GM12864 (cell line): ENCODE results near the gene KIF16B.

Experiments used
- DNase-seq: peaks from one replicate; pipeline ENCODE4 v3.0.0-alpha.2; 2011; ENCODE audit warnings: low read depth
- H3K4me3 ChIP-seq: 2 replicates; pipeline ENCODE4 v1.5.1; 2011; ENCODE audit warnings: mild to moderate bottlenecking, low read depth, low read length, control low read depth
- CTCF ChIP-seq: IDR thresholded peaks from 2 replicates; pipeline ENCODE4 v1.5.1; 2011; ENCODE audit warnings: low read depth, mild to moderate bottlenecking, moderate library complexity, low read length, control low read depth, inconsistent platforms; ENCODE audit errors: missing control alignments

KIF16B gene

GRCh38 chr20:16514140-16514539, 59.1 kb downstream of the KIF16B start:
- no peak overlapping the region for H3K4me3 ChIP-seq
- no peak for TF ChIP-seq CTCF
- DNase-seq, result no peak

DNA sequence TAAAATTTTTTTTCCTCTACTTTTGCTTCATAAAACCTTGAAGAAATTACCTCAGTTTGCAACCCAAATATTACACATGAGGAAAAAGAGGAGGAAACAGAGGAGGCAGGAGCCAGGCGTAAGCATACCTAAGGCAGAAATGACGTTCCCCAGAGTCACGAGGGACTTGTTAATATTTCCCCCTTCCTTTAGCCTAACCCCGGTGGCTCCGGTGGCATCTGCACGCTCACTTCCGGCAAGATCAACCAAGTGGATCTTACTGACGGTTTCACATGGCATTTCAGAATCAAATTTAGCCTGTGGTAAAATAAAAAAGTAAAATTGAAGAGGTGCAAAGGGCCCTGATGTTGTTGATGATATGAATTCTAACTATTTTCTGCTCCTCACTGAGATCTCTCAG, 67.4 kb downstream of the KIF16B start:
- DNase-seq, result peak; percentile 33
- no peak overlapping the region for H3K4me3 ChIP-seq
- TF ChIP-seq CTCF, result no peak

GRCh38 chr20:16501301-16501700, 71.9 kb downstream of the KIF16B start:
- no peak overlapping the region for H3K4me3 ChIP-seq

GRCh38 chr20:16500197-16500596, 73.1 kb downstream of the KIF16B start:
- TF ChIP-seq CTCF, result no peak
- H3K4me3 ChIP-seq, result no peak overlapping the region
- no peak for DNase-seq

More at GRCh38 chr20:16501301-16501700, 71.9 kb downstream of the KIF16B start:
- no peak for TF ChIP-seq CTCF
- no peak for DNase-seq

- no peak for DNase-seq
- no peak for TF ChIP-seq CTCF
- no peak overlapping the region for H3K4me3 ChIP-seq
Measured at GRCh38 chr20:16498526-16499253, 74.6 kb downstream of the KIF16B start.

- no peak overlapping the region for H3K4me3 ChIP-seq
- TF ChIP-seq CTCF, result no peak
- no peak for DNase-seq
Measured at GRCh38 chr20:16497896-16498295, 75.4 kb downstream of the KIF16B start.

DNA sequence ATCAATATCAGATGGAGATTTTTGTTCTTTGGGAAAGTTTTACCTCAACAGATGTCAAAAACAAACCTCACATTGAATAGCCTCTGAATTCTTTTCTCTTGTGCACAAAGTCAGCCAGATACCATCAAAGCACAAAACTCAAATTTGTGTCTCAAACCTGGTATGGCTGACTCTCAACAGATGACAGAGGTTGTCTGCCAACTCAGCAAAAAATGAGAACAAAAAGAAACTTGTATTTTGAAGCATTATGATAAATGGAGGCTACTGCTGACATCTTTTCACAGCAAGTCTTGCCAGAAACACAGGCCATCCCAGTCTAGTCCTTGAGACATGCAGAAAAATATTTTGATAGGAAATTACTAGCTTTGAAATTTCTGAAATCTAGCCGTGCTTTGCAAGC, 79.8 kb downstream of the KIF16B start:
- no peak overlapping the region for H3K4me3 ChIP-seq
- no peak for TF ChIP-seq CTCF
- DNase-seq, result no peak
